Epithelial cell of esophagus (primary cell): ENCODE data around the gene GPC6.

Source experiments
- DNase-seq: peaks from one replicate; pipeline ENCODE4 v3.0.0; 2010; ENCODE audit warnings: low read depth
- H3K4me3 ChIP-seq: 2 replicates; pipeline ENCODE4 v1.5.1; 2011; ENCODE audit warnings: mild to moderate bottlenecking, low read length, control low read depth
- TF ChIP-seq, protein P1 (sequence below): IDR thresholded peaks from 2 replicates; pipeline ENCODE4 v1.5.1; 2011; ENCODE audit warnings: low read depth, mild to moderate bottlenecking, low read length, control low read depth, inconsistent platforms; ENCODE audit not compliant: insufficient read depth; ENCODE audit errors: missing control alignments

The GPC6 gene

DNA sequence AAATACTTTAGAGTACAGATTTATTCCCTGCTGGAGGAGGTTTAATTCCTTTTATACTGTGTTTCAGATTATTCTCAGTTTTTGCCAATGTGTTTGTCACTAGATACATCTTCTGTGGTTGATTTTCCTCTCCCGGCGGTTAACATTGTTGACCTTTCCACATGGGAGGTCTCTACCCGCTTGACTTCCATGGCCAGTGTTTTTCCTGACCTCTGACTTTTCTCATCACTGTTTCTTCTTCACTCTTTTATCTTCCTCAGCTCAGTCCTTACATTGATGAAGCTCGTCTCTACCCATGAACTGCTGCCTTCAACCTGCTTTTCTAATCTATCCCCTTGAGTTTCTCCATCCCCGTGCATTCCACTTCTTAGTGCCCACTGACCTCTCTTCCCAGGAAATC is 517.4 kb downstream of the GPC6 start:
- TF ChIP-seq, protein P1, sequence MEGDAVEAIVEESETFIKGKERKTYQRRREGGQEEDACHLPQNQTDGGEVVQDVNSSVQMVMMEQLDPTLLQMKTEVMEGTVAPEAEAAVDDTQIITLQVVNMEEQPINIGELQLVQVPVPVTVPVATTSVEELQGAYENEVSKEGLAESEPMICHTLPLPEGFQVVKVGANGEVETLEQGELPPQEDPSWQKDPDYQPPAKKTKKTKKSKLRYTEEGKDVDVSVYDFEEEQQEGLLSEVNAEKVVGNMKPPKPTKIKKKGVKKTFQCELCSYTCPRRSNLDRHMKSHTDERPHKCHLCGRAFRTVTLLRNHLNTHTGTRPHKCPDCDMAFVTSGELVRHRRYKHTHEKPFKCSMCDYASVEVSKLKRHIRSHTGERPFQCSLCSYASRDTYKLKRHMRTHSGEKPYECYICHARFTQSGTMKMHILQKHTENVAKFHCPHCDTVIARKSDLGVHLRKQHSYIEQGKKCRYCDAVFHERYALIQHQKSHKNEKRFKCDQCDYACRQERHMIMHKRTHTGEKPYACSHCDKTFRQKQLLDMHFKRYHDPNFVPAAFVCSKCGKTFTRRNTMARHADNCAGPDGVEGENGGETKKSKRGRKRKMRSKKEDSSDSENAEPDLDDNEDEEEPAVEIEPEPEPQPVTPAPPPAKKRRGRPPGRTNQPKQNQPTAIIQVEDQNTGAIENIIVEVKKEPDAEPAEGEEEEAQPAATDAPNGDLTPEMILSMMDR, result no peak
- H3K4me3 ChIP-seq, result no peak overlapping the region
- no peak for DNase-seq

DNA sequence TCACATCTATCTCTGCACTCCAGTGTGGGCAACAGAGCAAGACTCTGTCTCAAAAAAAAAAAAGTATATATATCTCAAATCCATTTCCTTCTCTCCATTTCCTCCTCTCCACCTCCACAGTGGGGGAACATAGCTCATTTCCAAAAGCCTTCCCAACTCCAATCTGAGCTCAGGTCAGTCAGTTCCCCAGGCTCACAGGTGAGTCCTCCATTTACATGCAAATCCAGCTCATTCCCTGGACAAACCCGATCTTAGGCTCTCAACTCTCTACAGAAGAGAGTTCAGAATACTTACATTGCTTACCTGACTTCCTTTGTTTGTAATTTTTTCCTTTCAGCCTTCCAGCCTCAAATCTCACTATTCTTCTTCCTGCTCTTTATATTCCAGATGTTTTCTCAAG is 518.3 kb downstream of the GPC6 start:
- TF ChIP-seq, protein P1, result no peak
- DNase-seq, result no peak
- no peak overlapping the region for H3K4me3 ChIP-seq

DNA sequence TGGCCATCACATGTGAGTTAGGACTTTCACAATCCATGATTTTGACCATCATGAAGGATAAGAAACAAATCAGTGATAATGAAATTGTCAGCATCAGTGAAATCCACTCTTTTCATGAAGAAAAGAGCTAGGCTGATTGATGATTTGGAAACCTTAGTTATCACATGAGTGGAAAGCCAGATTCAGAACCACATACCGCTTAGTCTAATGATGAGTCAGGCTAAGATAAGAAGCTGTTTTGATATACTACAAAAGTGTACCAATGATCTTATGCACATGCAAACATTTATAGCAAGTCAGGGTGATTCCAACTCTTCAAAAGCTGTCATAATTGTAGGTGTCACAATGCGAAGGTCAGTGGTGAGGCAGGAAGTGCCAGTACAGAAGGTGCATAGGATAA is 519.3 kb downstream of the GPC6 start:
- H3K4me3 ChIP-seq, result no peak overlapping the region
- TF ChIP-seq, protein P1, result no peak
- DNase-seq, result no peak

DNA sequence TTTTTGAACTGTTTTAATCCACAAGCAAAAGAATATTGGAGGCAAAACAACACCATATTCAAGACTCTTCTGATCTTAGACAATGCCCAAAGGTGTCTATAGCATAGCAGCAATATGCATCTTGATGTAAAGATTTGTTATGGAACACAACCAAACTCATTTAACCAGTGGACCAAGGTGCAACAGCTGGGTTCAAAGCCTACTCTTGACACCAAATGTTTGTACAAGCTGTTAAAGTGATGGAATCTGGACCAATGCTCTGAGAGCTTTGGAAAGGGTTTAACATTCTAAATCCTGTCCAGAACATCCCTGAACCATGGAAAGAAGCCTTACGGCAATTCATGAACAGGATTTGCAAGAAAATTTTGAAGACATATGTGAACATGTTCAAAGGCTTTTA is 520.0 kb downstream of the GPC6 start:
- no peak for DNase-seq
- H3K4me3 ChIP-seq, result no peak overlapping the region
- TF ChIP-seq, protein P1, result no peak

DNA sequence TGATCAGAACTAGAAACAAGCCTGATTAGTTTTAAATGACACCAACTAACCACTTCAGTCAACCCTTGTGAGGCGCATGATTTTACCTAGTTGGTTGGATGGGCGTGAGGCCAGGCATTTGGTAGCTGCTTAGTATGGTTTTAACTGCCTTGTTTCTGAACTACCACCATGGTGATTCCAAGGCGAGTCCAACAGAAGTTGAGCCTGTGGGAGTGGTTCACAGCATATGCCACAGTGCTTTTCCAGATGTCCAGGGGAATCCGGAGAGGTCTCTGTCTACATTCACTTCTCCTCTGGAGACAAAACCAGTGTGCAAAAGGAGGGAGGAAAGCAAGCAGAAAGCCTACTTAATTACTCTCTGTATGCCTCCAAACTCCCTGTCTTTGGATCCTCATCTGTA is 524.1 kb downstream of the GPC6 start:
- no peak for DNase-seq
- TF ChIP-seq, protein P1, result no peak

DNA sequence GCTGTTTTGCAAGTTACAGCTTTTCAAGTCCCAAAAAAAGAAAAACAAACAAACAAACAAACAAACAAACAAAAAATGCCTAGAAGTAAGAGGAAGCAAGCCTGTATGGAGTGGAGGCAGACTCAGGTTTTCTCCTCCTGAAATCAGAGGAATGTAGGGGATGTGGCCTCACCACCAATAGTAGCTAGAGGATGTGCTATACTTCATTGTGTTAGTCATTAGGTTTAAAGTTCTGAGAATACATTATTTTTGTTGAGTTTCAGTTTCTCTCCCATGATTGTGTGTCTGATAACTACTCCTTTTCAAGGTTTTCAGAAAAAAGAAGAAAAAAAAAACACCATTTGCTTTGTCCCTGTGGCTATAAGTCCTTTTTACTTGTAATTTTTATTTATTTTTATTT is 524.5 kb downstream of the GPC6 start:
- TF ChIP-seq, protein P1, result no peak
- DNase-seq, result no peak
- H3K4me3 ChIP-seq, result no peak overlapping the region

More for the DNA sequence above, 524.1 kb downstream of the GPC6 start:
- no peak overlapping the region for H3K4me3 ChIP-seq

DNA sequence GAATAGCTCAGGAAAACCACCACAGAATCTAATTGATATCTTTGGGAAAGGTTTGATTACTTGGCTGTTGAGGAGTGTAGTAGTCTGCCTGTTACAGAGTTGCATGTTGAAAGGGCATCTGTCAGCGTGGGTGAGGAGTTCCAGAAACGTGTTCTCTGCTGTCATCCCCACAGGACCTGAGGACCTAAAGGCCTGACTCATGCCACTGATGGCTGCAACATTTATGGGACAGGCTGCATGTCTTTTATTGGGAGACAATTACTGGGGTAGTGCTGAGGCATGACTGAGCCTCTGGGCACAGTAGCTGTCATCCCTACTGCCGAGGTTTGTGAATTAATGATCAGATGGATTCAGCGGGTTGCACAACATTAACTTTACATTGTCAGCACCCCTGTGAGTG is 525.9 kb downstream of the GPC6 start:
- DNase-seq, result no peak
- no peak overlapping the region for H3K4me3 ChIP-seq
- TF ChIP-seq, protein P1, result no peak
